ENCODE results near the gene LAD1.

The LAD1 gene

GRCh38 chr1:201391225-201391624, 7.9 kb downstream of the LAD1 start:
- DNase-seq: no peak

- no peak for DNase-seq
Measured at GRCh38 chr1:201389051-201389450, 10.1 kb downstream of the LAD1 start.

- DNase-seq: no peak
Measured at GRCh38 chr1:201386208-201386607, 12.9 kb downstream of the LAD1 start.

- DNase-seq: no peak
Measured at GRCh38 chr1:201385299-201385891, 13.7 kb downstream of the LAD1 start.

- DNase-seq: no peak
Measured at GRCh38 chr1:201384406-201384782, 14.7 kb downstream of the LAD1 start.

GRCh38 chr1:201383647-201384405, 15.3 kb downstream of the LAD1 start:
- DNase-seq: peak; percentile 80

GRCh38 chr1:201381130-201381529, 18.0 kb downstream of the LAD1 start:
- no peak for DNase-seq

- DNase-seq: no peak
Measured at GRCh38 chr1:201379733-201380242, 19.3 kb downstream of the LAD1 start.

GRCh38 chr1:201378804-201379203, 20.3 kb downstream of the LAD1 start:
- DNase-seq: no peak

GRCh38 chr1:201377611-201378092, 21.5 kb downstream of the LAD1 start, which contains the start of gene TNNT2:
TSS of gene TNNT2 (minus strand) at chr1:201377680. CDS start at chr1:201373254, 4,426 bp downstream.
- peak; percentile 78 for DNase-seq

- no peak for DNase-seq
Measured at GRCh38 chr1:201376464-201377374, 22.4 kb downstream of the LAD1 start.

- DNase-seq: no peak
Measured at GRCh38 chr1:201376107-201376463, 23.0 kb downstream of the LAD1 start.

GRCh38 chr1:201375169-201375568, 24.0 kb downstream of the LAD1 start:
- DNase-seq: no peak

GRCh38 chr1:201374364-201374763, 24.8 kb downstream of the LAD1 start:
- no peak for DNase-seq

GRCh38 chr1:201371792-201372191, 27.3 kb downstream of the LAD1 start:
- DNase-seq: no peak

- DNase-seq: no peak
Measured at GRCh38 chr1:201371276-201371675, 27.8 kb downstream of the LAD1 start.

- DNase-seq: no peak
Measured at GRCh38 chr1:201370500-201370899, 28.6 kb downstream of the LAD1 start.

GRCh38 chr1:201369209-201369608, 29.9 kb downstream of the LAD1 start:
- DNase-seq: no peak

GRCh38 chr1:201366696-201367095, 32.4 kb downstream of the LAD1 start:
- DNase-seq: no peak

GRCh38 chr1:201365251-201365650, 33.9 kb downstream of the LAD1 start:
- peak; percentile 12 for DNase-seq

- no peak for DNase-seq
Measured at GRCh38 chr1:201364808-201365105, 34.4 kb downstream of the LAD1 start.

- DNase-seq: peak; percentile 24
Measured at GRCh38 chr1:201363467-201363866, 35.7 kb downstream of the LAD1 start.

- peak; percentile 17 for DNase-seq
Measured at GRCh38 chr1:201362906-201363305, 36.2 kb downstream of the LAD1 start.

Measured in left hindlimb (tissue), 1 donor.